Progenitor cell of endocrine pancreas (in vitro differentiated cells): ENCODE results near the gene RPS6KA6. TPM values are rescaled to one million over a fixed set of nuclear protein-coding genes. Genes with fewer than 3 reads are reported as not detected.

Experiments used
- DNase-seq: peaks from one replicate; pipeline ENCODE4 v3.0.0; 2021; ENCODE audit warnings: low spot score; ENCODE audit not compliant: unreplicated experiment
- H3K27ac Mint-ChIP-seq: 2 replicates; pipeline ENCODE4 v1.8.0; 2021; ENCODE audit warnings: mild to moderate bottlenecking, moderate library complexity, mixed read lengths
- H3K27me3 Mint-ChIP-seq: 2 replicates; pipeline ENCODE4 v1.8.0; 2021; ENCODE audit warnings: mixed read lengths
- H3K36me3 Mint-ChIP-seq: 2 replicates; pipeline ENCODE4 v1.8.0; 2022; ENCODE audit warnings: mixed read lengths; ENCODE audit not compliant: insufficient read depth
- H3K4me1 Mint-ChIP-seq: 2 replicates; pipeline ENCODE4 v1.8.0; 2021; ENCODE audit warnings: low read depth, mixed read lengths
- H3K4me3 Mint-ChIP-seq: 2 replicates; pipeline ENCODE4 v1.8.0; 2021; ENCODE audit warnings: low read depth, mild to moderate bottlenecking, moderate library complexity, mixed read lengths
- H3K9me3 Mint-ChIP-seq: 2 replicates; pipeline ENCODE4 v1.8.0; 2021; ENCODE audit warnings: low read depth, mixed read lengths
- CTCF ChIP-seq: fragments of 200-600 bp; sonication (generic); IDR thresholded peaks from one replicate; pipeline ENCODE4 v1.5.0; 2021; ENCODE audit warnings: antibody characterized with exemption, mild to moderate bottlenecking; ENCODE audit not compliant: unreplicated experiment
- microRNA-seq: library from miRNA; unstranded; fragments of <30 nt; microRNA quantifications from one replicate; pipeline ENCODE4 v1.1.0, GENCODE V29; 2020; ENCODE audit warnings: borderline number of aligned reads; ENCODE audit not compliant: unreplicated experiment
- total RNA-seq: library from RNA; stranded (reverse); gene quantifications from 2 replicates; pipeline ENCODE4 v1.2.1, GENCODE V29; 2021

Gene RPS6KA6
- total RNA-seq, 1 donor from 2014 or later = 19.7 TPM

- Mint-ChIP-seq H3K4me3 (no peak overlapping the region), H3K9me3 (peaks cover 12% of the 10 kb centered on the region), H3K4me1 (peaks cover 2% of the 10 kb centered on the region), H3K27ac (no peak overlapping the region), H3K27me3 (no peaks in the 10 kb centered on the region), H3K36me3 (no peaks in the 10 kb centered on the region)
- TF ChIP-seq CTCF = no peak
- no peak for DNase-seq
Observed at GRCh38 chrX:84047339-84047738, 140.7 kb downstream of the RPS6KA6 start.

- H3K27me3 Mint-ChIP-seq = no peaks in the 10 kb centered on the region
- no peaks in the 10 kb centered on the region for H3K36me3 Mint-ChIP-seq
- H3K4me1 Mint-ChIP-seq = peaks cover 2% of the 10 kb centered on the region
- H3K4me3 Mint-ChIP-seq = no peak overlapping the region
- peaks cover 7% of the 10 kb centered on the region for H3K9me3 Mint-ChIP-seq
- peak; percentile 60 for TF ChIP-seq CTCF
- DNase-seq = no peak
- H3K27ac Mint-ChIP-seq = no peak overlapping the region
Observed at GRCh38 chrX:84046403-84046984, 141.5 kb downstream of the RPS6KA6 start.

GRCh38 chrX:84044051-84044450, 143.9 kb downstream of the RPS6KA6 start:
- peaks cover 12% of the 10 kb centered on the region for H3K9me3 Mint-ChIP-seq
- no peaks in the 10 kb centered on the region for H3K36me3 Mint-ChIP-seq
- TF ChIP-seq CTCF = no peak
- H3K27me3 Mint-ChIP-seq = no peaks in the 10 kb centered on the region
- no peak overlapping the region for H3K4me3 Mint-ChIP-seq
- H3K27ac Mint-ChIP-seq = no peak overlapping the region
- no peak for DNase-seq
- peaks cover 2% of the 10 kb centered on the region for H3K4me1 Mint-ChIP-seq

Small RNAs within 50 kb of the gene (microRNA-seq; reads per million reads assigned to microRNA genes)
- not detected for gene MIR548I4
